GM19324 (cell line): ENCODE results near the gene CASZ1.

Experiments
- ATAC-seq: cut with Tn5 transposase; IDR thresholded peaks from one replicate; pipeline ENCODE4 v1.9.1; 2021; ENCODE audit warnings: mild to moderate bottlenecking, moderate library complexity; ENCODE audit not compliant: unreplicated experiment, low FRiP score

CASZ1 gene

GRCh38 chr1:10594595-10595223 is 201.7 kb downstream of the CASZ1 start:
- peak; percentile 53 for ATAC-seq

- ATAC-seq, result no peak
Measured at GRCh38 chr1:10593750-10594149, 202.7 kb downstream of the CASZ1 start.

- ATAC-seq, result no peak
Measured at GRCh38 chr1:10592373-10592772, 204.1 kb downstream of the CASZ1 start.

GRCh38 chr1:10591010-10591409 is 205.4 kb downstream of the CASZ1 start:
- no peak for ATAC-seq

- no peak for ATAC-seq
Measured at GRCh38 chr1:10589074-10589473, 207.4 kb downstream of the CASZ1 start.

- no peak for ATAC-seq
Measured at GRCh38 chr1:10588640-10589039, 207.8 kb downstream of the CASZ1 start.
